WTC11 (cell line): ENCODE data around the gene CAT. TPM values are rescaled to one million over a fixed set of nuclear protein-coding genes. Genes with fewer than 3 reads are reported as not detected.

Source experiments
- ATAC-seq: fragments of 200-7000 bp; cut with Tn5 transposase; 2 replicates; pipeline ENCODE4 v1.10.0; 2021; ENCODE audit warnings: mild to moderate bottlenecking, moderate library complexity
- CTCF ChIA-PET: fragments of 300-600 bp; sonication (Branson Sonifier 250); formaldehyde crosslinking; loops from one replicate; lab custom pipeline; 2021; ENCODE audit warnings: antibody characterized with exemption; lab: Charles Lee
- POLR2A ChIA-PET: fragments of 350-600 bp; sonication (Branson Sonifier 250); formaldehyde crosslinking; loops from one replicate; lab custom pipeline; 2021; ENCODE audit warnings: antibody characterized with exemption; lab: Charles Lee
- DNase-seq: peaks from one replicate; pipeline ENCODE4 v3.0.0; 2021; ENCODE audit warnings: low spot score
- H3K27ac Mint-ChIP-seq: 2 replicates; pipeline ENCODE4 v1.8.0; 2021; ENCODE audit warnings: mixed read lengths
- H3K27me3 Mint-ChIP-seq: 2 replicates; pipeline ENCODE4 v1.8.0; 2021; ENCODE audit warnings: low read depth, mild to moderate bottlenecking, moderate library complexity, mixed read lengths
- H3K36me3 Mint-ChIP-seq: 2 replicates; pipeline ENCODE4 v1.8.0; 2021; ENCODE audit warnings: mixed read lengths
- H3K4me1 Mint-ChIP-seq: 2 replicates; pipeline ENCODE4 v1.8.0; 2022; ENCODE audit warnings: mixed read lengths
- H3K4me3 Mint-ChIP-seq: 2 replicates; pipeline ENCODE4 v1.8.0; 2021; ENCODE audit warnings: mild to moderate bottlenecking, moderate library complexity, mixed read lengths
- H3K9me3 Mint-ChIP-seq: 2 replicates; pipeline ENCODE4 v1.8.0; 2021; ENCODE audit warnings: mixed read lengths
- E2F5 ChIP-seq: sonication (generic); formaldehyde crosslinking; IDR thresholded peaks from 2 replicates; pipeline ENCODE4 v1.8.1; 2022; ENCODE audit warnings: mild to moderate bottlenecking, moderate library complexity, missing genetic modification reagents
- ELF4 ChIP-seq: sonication (generic); formaldehyde crosslinking; IDR thresholded peaks from 2 replicates; pipeline ENCODE4 v1.8.1; 2022; ENCODE audit warnings: low read depth, mild to moderate bottlenecking, moderate library complexity, missing genetic modification reagents
- FOXK1 ChIP-seq: sonication (generic); formaldehyde crosslinking; IDR thresholded peaks from 2 replicates; pipeline ENCODE4 v1.8.0; 2022; ENCODE audit warnings: mild to moderate bottlenecking, moderate library complexity, missing genetic modification reagents
- NFATC4 ChIP-seq: fragments of 250-450 bp; sonication (Bioruptor Pico); IDR thresholded peaks from 2 replicates; pipeline ENCODE4 v1.9.0; 2021; ENCODE audit warnings: mild to moderate bottlenecking
- ZNF232 ChIP-seq: sonication (generic); formaldehyde crosslinking; IDR thresholded peaks from 2 replicates; pipeline ENCODE4 v1.8.0; 2022; ENCODE audit warnings: mild to moderate bottlenecking, missing genetic modification reagents
- ZNF425 ChIP-seq: fragments of 250-450 bp; sonication (Bioruptor Pico); conservative IDR thresholded peaks from 2 replicates; pipeline ENCODE4 v1.9.0; 2021; ENCODE audit warnings: mild to moderate bottlenecking
- ZNF532 ChIP-seq: fragments of 250-450 bp; sonication (Bioruptor Pico); IDR thresholded peaks from 2 replicates; pipeline ENCODE4 v1.9.0; 2021; ENCODE audit warnings: mild to moderate bottlenecking, borderline replicate concordance
- total RNA-seq: library from RNA; stranded (reverse); gene quantifications from 3 replicates; pipeline ENCODE4 v1.2.3, GENCODE V29; 2021
- TF ChIP-seq, protein P1 (sequence below): sonication (generic); formaldehyde crosslinking; IDR thresholded peaks from 2 replicates; pipeline ENCODE4 v1.8.0; 2023; ENCODE audit warnings: missing genetic modification reagents, mild to moderate bottlenecking, borderline replicate concordance
- TF ChIP-seq, protein P2 (sequence below): sonication (generic); formaldehyde crosslinking; IDR thresholded peaks from 2 replicates; pipeline ENCODE4 v1.8.1; 2023; ENCODE audit warnings: mild to moderate bottlenecking, missing genetic modification reagents, borderline replicate concordance
- TF ChIP-seq, protein P3 (sequence below): sonication (generic); formaldehyde crosslinking; conservative IDR thresholded peaks from 2 replicates; pipeline ENCODE4 v1.8.1; 2023; ENCODE audit warnings: mild to moderate bottlenecking, low read depth, missing genetic modification reagents, moderate library complexity

CAT gene
- total RNA-seq, 1 experiment from 2014 or later = 9.3 TPM

GRCh38 chr11:34413263-34413662 is 25.5 kb upstream of the CAT start:
- ATAC-seq (no peak), DNase-seq (no peak)
- CTCF ChIA-PET = no interaction called here
- TF ChIP-seq, protein P1, sequence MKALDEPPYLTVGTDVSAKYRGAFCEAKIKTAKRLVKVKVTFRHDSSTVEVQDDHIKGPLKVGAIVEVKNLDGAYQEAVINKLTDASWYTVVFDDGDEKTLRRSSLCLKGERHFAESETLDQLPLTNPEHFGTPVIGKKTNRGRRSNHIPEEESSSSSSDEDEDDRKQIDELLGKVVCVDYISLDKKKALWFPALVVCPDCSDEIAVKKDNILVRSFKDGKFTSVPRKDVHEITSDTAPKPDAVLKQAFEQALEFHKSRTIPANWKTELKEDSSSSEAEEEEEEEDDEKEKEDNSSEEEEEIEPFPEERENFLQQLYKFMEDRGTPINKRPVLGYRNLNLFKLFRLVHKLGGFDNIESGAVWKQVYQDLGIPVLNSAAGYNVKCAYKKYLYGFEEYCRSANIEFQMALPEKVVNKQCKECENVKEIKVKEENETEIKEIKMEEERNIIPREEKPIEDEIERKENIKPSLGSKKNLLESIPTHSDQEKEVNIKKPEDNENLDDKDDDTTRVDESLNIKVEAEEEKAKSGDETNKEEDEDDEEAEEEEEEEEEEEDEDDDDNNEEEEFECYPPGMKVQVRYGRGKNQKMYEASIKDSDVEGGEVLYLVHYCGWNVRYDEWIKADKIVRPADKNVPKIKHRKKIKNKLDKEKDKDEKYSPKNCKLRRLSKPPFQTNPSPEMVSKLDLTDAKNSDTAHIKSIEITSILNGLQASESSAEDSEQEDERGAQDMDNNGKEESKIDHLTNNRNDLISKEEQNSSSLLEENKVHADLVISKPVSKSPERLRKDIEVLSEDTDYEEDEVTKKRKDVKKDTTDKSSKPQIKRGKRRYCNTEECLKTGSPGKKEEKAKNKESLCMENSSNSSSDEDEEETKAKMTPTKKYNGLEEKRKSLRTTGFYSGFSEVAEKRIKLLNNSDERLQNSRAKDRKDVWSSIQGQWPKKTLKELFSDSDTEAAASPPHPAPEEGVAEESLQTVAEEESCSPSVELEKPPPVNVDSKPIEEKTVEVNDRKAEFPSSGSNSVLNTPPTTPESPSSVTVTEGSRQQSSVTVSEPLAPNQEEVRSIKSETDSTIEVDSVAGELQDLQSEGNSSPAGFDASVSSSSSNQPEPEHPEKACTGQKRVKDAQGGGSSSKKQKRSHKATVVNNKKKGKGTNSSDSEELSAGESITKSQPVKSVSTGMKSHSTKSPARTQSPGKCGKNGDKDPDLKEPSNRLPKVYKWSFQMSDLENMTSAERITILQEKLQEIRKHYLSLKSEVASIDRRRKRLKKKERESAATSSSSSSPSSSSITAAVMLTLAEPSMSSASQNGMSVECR = no peak
- TF ChIP-seq, protein P2, sequence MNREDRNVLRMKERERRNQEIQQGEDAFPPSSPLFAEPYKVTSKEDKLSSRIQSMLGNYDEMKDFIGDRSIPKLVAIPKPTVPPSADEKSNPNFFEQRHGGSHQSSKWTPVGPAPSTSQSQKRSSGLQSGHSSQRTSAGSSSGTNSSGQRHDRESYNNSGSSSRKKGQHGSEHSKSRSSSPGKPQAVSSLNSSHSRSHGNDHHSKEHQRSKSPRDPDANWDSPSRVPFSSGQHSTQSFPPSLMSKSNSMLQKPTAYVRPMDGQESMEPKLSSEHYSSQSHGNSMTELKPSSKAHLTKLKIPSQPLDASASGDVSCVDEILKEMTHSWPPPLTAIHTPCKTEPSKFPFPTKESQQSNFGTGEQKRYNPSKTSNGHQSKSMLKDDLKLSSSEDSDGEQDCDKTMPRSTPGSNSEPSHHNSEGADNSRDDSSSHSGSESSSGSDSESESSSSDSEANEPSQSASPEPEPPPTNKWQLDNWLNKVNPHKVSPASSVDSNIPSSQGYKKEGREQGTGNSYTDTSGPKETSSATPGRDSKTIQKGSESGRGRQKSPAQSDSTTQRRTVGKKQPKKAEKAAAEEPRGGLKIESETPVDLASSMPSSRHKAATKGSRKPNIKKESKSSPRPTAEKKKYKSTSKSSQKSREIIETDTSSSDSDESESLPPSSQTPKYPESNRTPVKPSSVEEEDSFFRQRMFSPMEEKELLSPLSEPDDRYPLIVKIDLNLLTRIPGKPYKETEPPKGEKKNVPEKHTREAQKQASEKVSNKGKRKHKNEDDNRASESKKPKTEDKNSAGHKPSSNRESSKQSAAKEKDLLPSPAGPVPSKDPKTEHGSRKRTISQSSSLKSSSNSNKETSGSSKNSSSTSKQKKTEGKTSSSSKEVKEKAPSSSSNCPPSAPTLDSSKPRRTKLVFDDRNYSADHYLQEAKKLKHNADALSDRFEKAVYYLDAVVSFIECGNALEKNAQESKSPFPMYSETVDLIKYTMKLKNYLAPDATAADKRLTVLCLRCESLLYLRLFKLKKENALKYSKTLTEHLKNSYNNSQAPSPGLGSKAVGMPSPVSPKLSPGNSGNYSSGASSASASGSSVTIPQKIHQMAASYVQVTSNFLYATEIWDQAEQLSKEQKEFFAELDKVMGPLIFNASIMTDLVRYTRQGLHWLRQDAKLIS (CRISPR knock-in tag) = no peak
- TF ChIP-seq NFATC4 (CRISPR knock-in tag) (no peak), E2F5 (no peak)
- Mint-ChIP-seq H3K9me3 (peaks cover 34% of the 10 kb centered on the region), H3K4me1 (peaks cover 3% of the 10 kb centered on the region; the same call in 1 of the 2 replicates), H3K27me3 (peaks cover 3% of the 10 kb centered on the region), H3K36me3 (peaks cover 20% of the 10 kb centered on the region), H3K4me3 (no peak overlapping the region), H3K27ac (no peak overlapping the region)
- POLR2A ChIA-PET = no interaction called here

- POLR2A ChIA-PET = no interaction called here
- no peak overlapping the region for H3K27ac Mint-ChIP-seq
- CTCF ChIA-PET = interaction anchor here (1.3 kb wide), 1 partner anchor 32 kb away, joined by 3 read pairs; no protein-coding TSS in a partner anchor
- no peak overlapping the region for H3K4me3 Mint-ChIP-seq
- no peaks in the 10 kb centered on the region for H3K4me1 Mint-ChIP-seq
- DNase-seq = no peak
- H3K27me3 Mint-ChIP-seq = peaks cover 3% of the 10 kb centered on the region
- H3K36me3 Mint-ChIP-seq = peaks cover 20% of the 10 kb centered on the region
- H3K9me3 Mint-ChIP-seq = peaks cover 34% of the 10 kb centered on the region
- ATAC-seq = no peak
- TF ChIP-seq FOXK1 (CRISPR knock-in tag) (no peak), ZNF232 (CRISPR knock-in tag) (no peak), ZNF532 (CRISPR knock-in tag) (no peak), ELF4 (CRISPR knock-in tag) (no peak), ZNF425 (CRISPR knock-in tag) (no peak)
- TF ChIP-seq, protein P2 (CRISPR knock-in tag) = no peak
- TF ChIP-seq, protein P3, sequence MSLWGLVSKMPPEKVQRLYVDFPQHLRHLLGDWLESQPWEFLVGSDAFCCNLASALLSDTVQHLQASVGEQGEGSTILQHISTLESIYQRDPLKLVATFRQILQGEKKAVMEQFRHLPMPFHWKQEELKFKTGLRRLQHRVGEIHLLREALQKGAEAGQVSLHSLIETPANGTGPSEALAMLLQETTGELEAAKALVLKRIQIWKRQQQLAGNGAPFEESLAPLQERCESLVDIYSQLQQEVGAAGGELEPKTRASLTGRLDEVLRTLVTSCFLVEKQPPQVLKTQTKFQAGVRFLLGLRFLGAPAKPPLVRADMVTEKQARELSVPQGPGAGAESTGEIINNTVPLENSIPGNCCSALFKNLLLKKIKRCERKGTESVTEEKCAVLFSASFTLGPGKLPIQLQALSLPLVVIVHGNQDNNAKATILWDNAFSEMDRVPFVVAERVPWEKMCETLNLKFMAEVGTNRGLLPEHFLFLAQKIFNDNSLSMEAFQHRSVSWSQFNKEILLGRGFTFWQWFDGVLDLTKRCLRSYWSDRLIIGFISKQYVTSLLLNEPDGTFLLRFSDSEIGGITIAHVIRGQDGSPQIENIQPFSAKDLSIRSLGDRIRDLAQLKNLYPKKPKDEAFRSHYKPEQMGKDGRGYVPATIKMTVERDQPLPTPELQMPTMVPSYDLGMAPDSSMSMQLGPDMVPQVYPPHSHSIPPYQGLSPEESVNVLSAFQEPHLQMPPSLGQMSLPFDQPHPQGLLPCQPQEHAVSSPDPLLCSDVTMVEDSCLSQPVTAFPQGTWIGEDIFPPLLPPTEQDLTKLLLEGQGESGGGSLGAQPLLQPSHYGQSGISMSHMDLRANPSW (CRISPR knock-in tag) = no peak
Measured at GRCh38 chr11:34415538-34415937, 23.2 kb upstream of the CAT start.
